ENCODE measurements around the gene XYLT1. TPM values are rescaled to one million over a fixed set of nuclear protein-coding genes. Genes with fewer than 3 reads are reported as not detected.

Gene XYLT1
- total and polyA plus RNA-seq, 10 of the 15 experiments (the other 5 are each of a cell fraction or from before 2014, with no cell fraction given), result 0.88 to 14.8 (median 5.8) TPM

- H3K4me2 ChIP-seq (ENCODE audit: control insufficient read depth, insufficient read depth), result no peak overlapping the region
- H3K36me3 ChIP-seq (ENCODE audit: control insufficient read depth in 2 of 2, insufficient read depth in 2 of 2, low read length in 1 of 2), result no peaks in the 10 kb centered on the region
- ChIA-PET SMC1A (ENCODE audit: uncharacterized antibody, unreplicated experiment) (interaction anchor here (0.6 to 1.6 kb wide), 6 partner anchors 12 to 350 kb away, joined by 3 to 5 read pairs (median 3); no protein-coding TSS in a partner anchor), POLR2A (no interaction called here), RAD21 (ENCODE audit: unreplicated experiment) (interaction anchor here (0.9 to 3.3 kb wide), 4 partner anchors 18 to 222 kb away, joined by 3 to 19 read pairs (median 4); no protein-coding TSS in a partner anchor), CTCF (interaction anchor here (0.6 to 2.9 kb wide), 4 partner anchors 8 to 197 kb away, joined by 3 to 7 read pairs (median 3); no protein-coding TSS in a partner anchor)
- in situ Hi-C loops (cut with MboI) (no loop called here), intact Hi-C loops (cut with micrococcal nuclease; ENCODE audit: unreplicated experiment) (loop anchor here (2.0 kb wide), 1 partner anchor 40 kb away; no protein-coding TSS in a partner anchor)
- H3K79me2 ChIP-seq (ENCODE audit: control insufficient read depth, insufficient read depth, low read length), result no peaks in the 10 kb centered on the region
- H2AFZ ChIP-seq (ENCODE audit: control insufficient read depth, low read depth, low read length), result no peak overlapping the region
- 56% methylated on average over 3 of the region's 3 CpGs for WGBS (ENCODE audit: insufficient coverage, insufficient replicate concordance, low lambda C conversion rate, missing lambda C conversion rate)
- DNase-seq (ENCODE audit: low read depth, low spot score) (no peak), ATAC-seq (no peak), FAIRE-seq (no peak)
- H3K4me3 ChIP-seq, result no peak overlapping the region
- no peak overlapping the region for H3K27ac ChIP-seq (ENCODE audit: control insufficient read depth, insufficient read depth)
- BruUV-seq (replicated peaks), result no TSS peak
- H3K9ac ChIP-seq (ENCODE audit: control insufficient read depth, insufficient read depth, low read length), result no peak overlapping the region
- H3K27me3 ChIP-seq (replicated peaks in 1 of 2; ENCODE audit: control insufficient read depth in 2 of 2, insufficient read depth in 2 of 2, low read length in 1 of 2), result no peaks in the 10 kb centered on the region
- TF ChIP-seq YBX1 (IDR thresholded peaks at IDR 0.05) (no peak), NR2C1 (IDR thresholded peaks at IDR 0.05) (no peak), RELA (IDR thresholded peaks at IDR 0.05; ENCODE audit: borderline replicate concordance, partially characterized antibody) (no peak), TCF7 (IDR thresholded peaks at IDR 0.05; ENCODE audit: borderline replicate concordance) (no peak), GATAD2B (conservative IDR thresholded peaks at IDR 0.05; ENCODE audit: low read depth) (no peak), IKZF2 (IDR thresholded peaks at IDR 0.05) (no peak), BCL11A (IDR thresholded peaks at IDR 0.05; ENCODE audit: low read depth, low read length) (no peak), RCOR1 (conservative IDR thresholded peaks at IDR 0.05; ENCODE audit: low read depth, low read length) (no peak), SREBF1 (IDR thresholded peaks at IDR 0.05; ENCODE audit: low read length) (no peak), ZNF274 (IDR thresholded peaks at IDR 0.05; ENCODE audit: insufficient read depth, insufficient read length) (no peak), BACH1 (IDR thresholded peaks at IDR 0.05; ENCODE audit: borderline replicate concordance) (no peak), HCFC1 (IDR thresholded peaks at IDR 0.05; ENCODE audit: low read length) (no peak), MTA2 (IDR thresholded peaks at IDR 0.05; ENCODE audit: low read depth) (no peak), CTCF (IDR thresholded peaks at IDR 0.05 in 2 of 3, conservative IDR thresholded peaks at IDR 0.05 in 1 of 3; ENCODE audit: control insufficient read depth in 2 of 3, extremely low read depth in 1 of 3, insufficient read depth in 1 of 3, low read depth in 3 of 3, low read length in 3 of 3) (no peak), JUNB (IDR thresholded peaks at IDR 0.05) (no peak), KDM1A (IDR thresholded peaks at IDR 0.05; ENCODE audit: borderline replicate concordance) (no peak), NBN (IDR thresholded peaks at IDR 0.05) (no peak), CREB1 (IDR thresholded peaks at IDR 0.05; ENCODE audit: low read depth) (no peak)
- TF ChIP-seq, protein P1, sequence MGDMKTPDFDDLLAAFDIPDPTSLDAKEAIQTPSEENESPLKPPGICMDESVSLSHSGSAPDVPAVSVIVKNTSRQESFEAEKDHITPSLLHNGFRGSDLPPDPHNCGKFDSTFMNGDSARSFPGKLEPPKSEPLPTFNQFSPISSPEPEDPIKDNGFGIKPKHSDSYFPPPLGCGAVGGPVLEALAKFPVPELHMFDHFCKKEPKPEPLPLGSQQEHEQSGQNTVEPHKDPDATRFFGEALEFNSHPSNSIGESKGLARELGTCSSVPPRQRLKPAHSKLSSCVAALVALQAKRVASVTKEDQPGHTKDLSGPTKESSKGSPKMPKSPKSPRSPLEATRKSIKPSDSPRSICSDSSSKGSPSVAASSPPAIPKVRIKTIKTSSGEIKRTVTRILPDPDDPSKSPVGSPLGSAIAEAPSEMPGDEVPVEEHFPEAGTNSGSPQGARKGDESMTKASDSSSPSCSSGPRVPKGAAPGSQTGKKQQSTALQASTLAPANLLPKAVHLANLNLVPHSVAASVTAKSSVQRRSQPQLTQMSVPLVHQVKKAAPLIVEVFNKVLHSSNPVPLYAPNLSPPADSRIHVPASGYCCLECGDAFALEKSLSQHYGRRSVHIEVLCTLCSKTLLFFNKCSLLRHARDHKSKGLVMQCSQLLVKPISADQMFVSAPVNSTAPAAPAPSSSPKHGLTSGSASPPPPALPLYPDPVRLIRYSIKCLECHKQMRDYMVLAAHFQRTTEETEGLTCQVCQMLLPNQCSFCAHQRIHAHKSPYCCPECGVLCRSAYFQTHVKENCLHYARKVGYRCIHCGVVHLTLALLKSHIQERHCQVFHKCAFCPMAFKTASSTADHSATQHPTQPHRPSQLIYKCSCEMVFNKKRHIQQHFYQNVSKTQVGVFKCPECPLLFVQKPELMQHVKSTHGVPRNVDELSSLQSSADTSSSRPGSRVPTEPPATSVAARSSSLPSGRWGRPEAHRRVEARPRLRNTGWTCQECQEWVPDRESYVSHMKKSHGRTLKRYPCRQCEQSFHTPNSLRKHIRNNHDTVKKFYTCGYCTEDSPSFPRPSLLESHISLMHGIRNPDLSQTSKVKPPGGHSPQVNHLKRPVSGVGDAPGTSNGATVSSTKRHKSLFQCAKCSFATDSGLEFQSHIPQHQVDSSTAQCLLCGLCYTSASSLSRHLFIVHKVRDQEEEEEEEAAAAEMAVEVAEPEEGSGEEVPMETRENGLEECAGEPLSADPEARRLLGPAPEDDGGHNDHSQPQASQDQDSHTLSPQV (IDR thresholded peaks at IDR 0.05), result no peak
- H3K4me1 ChIP-seq (ENCODE audit: control insufficient read depth, insufficient read depth, low read length), result peaks cover 15% of the 10 kb centered on the region
- H3K9me3 ChIP-seq (replicated peaks; ENCODE audit: control insufficient read depth, insufficient read depth, low read length), result no peaks in the 10 kb centered on the region
- no peaks in the 10 kb centered on the region for H4K20me1 ChIP-seq (ENCODE audit: control insufficient read depth, insufficient read depth)
These were observed 218.1 kb downstream of the XYLT1 start for GRCh38 chr16:17252701-17253100.

All from GM12878 (cell line).